Gastroesophageal sphincter (tissue), 3 donors: Measurements from ENCODE around the gene TENT4B.

Experiments used
- CTCF ChIP-seq, 4 experiments: fragments of 200-600 bp in 2 of 4; fragments of 450-650 bp in 2 of 4; sonication (generic) in 1 of 4; IDR thresholded peaks; one replicate each; pipeline ENCODE4 v1.5.1; 2017 to 2019; ENCODE audit warnings: antibody characterized with exemption in 4 of 4, mild to moderate bottlenecking in 2 of 4, moderate library complexity in 2 of 4
- POLR2AphosphoS5 ChIP-seq: sonication (generic); formaldehyde crosslinking; IDR thresholded peaks from one replicate; pipeline ENCODE4 v1.6.1; 2017; ENCODE audit warnings: antibody characterized with exemption

DNA sequence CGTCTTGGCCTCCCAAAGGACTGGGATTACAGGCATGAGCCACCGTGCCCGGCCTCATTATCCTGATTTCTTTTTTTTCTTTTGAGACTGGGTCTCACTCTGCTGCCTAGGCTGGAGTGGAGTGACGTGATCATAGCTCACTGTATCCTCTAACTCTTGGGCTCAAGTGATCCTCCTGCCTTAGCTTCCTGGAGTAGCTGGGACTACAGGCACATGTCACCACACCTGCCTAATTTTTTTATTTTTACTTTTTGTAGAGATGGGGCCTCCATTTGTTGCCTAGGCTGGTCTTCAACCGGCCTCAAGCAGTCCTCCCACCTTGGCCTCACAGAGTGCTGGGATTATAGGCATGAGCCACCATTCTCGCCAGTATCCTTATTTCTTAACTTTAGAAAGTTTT, 3.5 kb downstream of the TENT4B start:
- no peak for TF ChIP-seq POLR2AphosphoS5
- no peak for TF ChIP-seq CTCF (IDR thresholded peaks at IDR 0.05)
